ENCODE results near the gene TRIM6. TPM values are rescaled to one million over a fixed set of nuclear protein-coding genes. Genes with fewer than 3 reads are reported as not detected.

The TRIM6 gene
- total and polyA plus RNA-seq, 9 of the 15 experiments (the other 6 are each of a cell fraction or from before 2014, with no cell fraction given) = 5.0 to 11.8 (median 8.7) TPM

- TF ChIP-seq IRF1 (CRISPR knock-in tag; IDR thresholded peaks at IDR 0.05; ENCODE audit: borderline replicate concordance) (no peak), HEY1 (CRISPR knock-in tag; IDR thresholded peaks at IDR 0.05; ENCODE audit: borderline replicate concordance) (no peak), KDM5B (IDR thresholded peaks at IDR 0.05; ENCODE audit: insufficient replicate concordance, low read depth, low read length) (peak; percentile 58), PHF8 (IDR thresholded peaks at IDR 0.05; ENCODE audit: borderline replicate concordance, low read length) (peak; percentile 52; the same call in 1 of the 2 replicates), ARHGAP35 (IDR thresholded peaks at IDR 0.05; ENCODE audit: partially characterized antibody) (no peak), CEBPZ (IDR thresholded peaks at IDR 0.05; ENCODE audit: borderline replicate concordance, low read depth, low read length) (no peak), CHD2 (IDR thresholded peaks at IDR 0.05; ENCODE audit: low read depth, low read length) (no peak), PHF21A (IDR thresholded peaks at IDR 0.05; ENCODE audit: borderline replicate concordance, low read depth) (no peak), SUPT5H (IDR thresholded peaks at IDR 0.05) (0 out of 2 replicates have a peak, but pooled peaks have one; percentile 48), ARID1B (IDR thresholded peaks at IDR 0.05) (0 out of 2 replicates have a peak, but pooled peaks have one; percentile 18), PHF20 (IDR thresholded peaks at IDR 0.05; ENCODE audit: partially characterized antibody) (peak; percentile 31), POLR2A (conservative IDR thresholded peaks at IDR 0.05) (peak; percentile 69), CCAR2 (IDR thresholded peaks at IDR 0.05; ENCODE audit: low read depth, low read length) (no peak), HNRNPH1 (optimal IDR thresholded peaks at IDR 0.05; ENCODE audit: low read depth, low read length) (no peak), MEIS2 (IDR thresholded peaks at IDR 0.05; ENCODE audit: partially characterized antibody) (peak; percentile 77), DMBX1 (CRISPR knock-in tag; IDR thresholded peaks at IDR 0.05; ENCODE audit: borderline replicate concordance) (no peak), GABPA (tag; conservative IDR thresholded peaks at IDR 0.05; ENCODE audit: low read depth) (peak; percentile 38), BRD4 (IDR thresholded peaks at IDR 0.05) (no peak), OTX1 (CRISPR knock-in tag; IDR thresholded peaks at IDR 0.05) (no peak), PPARD (CRISPR knock-in tag; IDR thresholded peaks at IDR 0.05) (no peak), ZNF398 (CRISPR knock-in tag; IDR thresholded peaks at IDR 0.05) (no peak), DPF2 (IDR thresholded peaks at IDR 0.05) (peak; percentile 37; the same call in 1 of the 2 replicates), TBL1XR1 (IDR thresholded peaks at IDR 0.05; ENCODE audit: low read length in 2 of 2) (no peak)
Measured at GRCh38 chr11:5624489-5625279, 28.2 kb downstream of the TRIM6 start, which contains the start of gene TRIM34 (continued).
